HG03039 (cell line): ENCODE data around the gene TMEM176A.
A peak's percentile ranks its signal among the peaks of the same experiment; 100 is the strongest.
"Not testable (repeated sequence)": the region's sequence is repeated elsewhere in the genome, so short reads cannot be mapped to it uniquely, and the experiment has no call there.

Experiments
- ATAC-seq: cut with Tn5 transposase; IDR thresholded peaks from one replicate; pipeline ENCODE4 v1.9.1; 2021; ENCODE audit warnings: mild to moderate bottlenecking, moderate library complexity; ENCODE audit not compliant: unreplicated experiment

The TMEM176A gene

GRCh38 chr7:150800581-150801241, at the start of gene TMEM176A:
TSS of gene TMEM176A (plus strand) at chr7:150800769. CDS start at chr7:150801551, 782 bp downstream.
- no peak for ATAC-seq

- no peak for ATAC-seq
Observed at GRCh38 chr7:150751702-150752101, 48.9 kb upstream of the TMEM176A start.

GRCh38 chr7:150753239-150753638, 47.3 kb upstream of the TMEM176A start:
- no peak for ATAC-seq

- ATAC-seq, result peak; percentile 50
Observed at GRCh38 chr7:150753826-150754603, 46.6 kb upstream of the TMEM176A start.

- ATAC-seq, result no peak
Observed at GRCh38 chr7:150754951-150755350, 45.6 kb upstream of the TMEM176A start.

- no peak for ATAC-seq
Observed at GRCh38 chr7:150755473-150756099, 45.0 kb upstream of the TMEM176A start.

GRCh38 chr7:150756166-150756565, 44.4 kb upstream of the TMEM176A start:
- no peak for ATAC-seq

GRCh38 chr7:150756858-150757257, 43.7 kb upstream of the TMEM176A start:
- ATAC-seq, result no peak

- ATAC-seq, result no peak
Observed at GRCh38 chr7:150759479-150759878, 41.1 kb upstream of the TMEM176A start.

GRCh38 chr7:150766334-150766709, 34.2 kb upstream of the TMEM176A start:
- ATAC-seq, result no peak

- no peak for ATAC-seq
Observed at GRCh38 chr7:150769768-150770167, 30.8 kb upstream of the TMEM176A start.

GRCh38 chr7:150774131-150774530, 26.4 kb upstream of the TMEM176A start:
- not testable (repeated sequence) for ATAC-seq

GRCh38 chr7:150778014-150778737, 22.4 kb upstream of the TMEM176A start:
- no peak for ATAC-seq

- ATAC-seq, result no peak
Observed at GRCh38 chr7:150778738-150779301, 21.7 kb upstream of the TMEM176A start.

GRCh38 chr7:150780292-150780691, 20.3 kb upstream of the TMEM176A start:
- ATAC-seq, result no peak

- ATAC-seq, result no peak
Observed at GRCh38 chr7:150781103-150781502, 19.5 kb upstream of the TMEM176A start.

GRCh38 chr7:150781961-150782360, 18.6 kb upstream of the TMEM176A start:
- ATAC-seq, result no peak

- ATAC-seq, result no peak
Observed at GRCh38 chr7:150784120-150784736, 16.3 kb upstream of the TMEM176A start.

GRCh38 chr7:150784954-150785353, 15.6 kb upstream of the TMEM176A start:
- ATAC-seq, result no peak
